GOT3 (cell line): ENCODE results near the gene IFNK.
A peak's percentile ranks its signal among the peaks of the same experiment; 100 is the strongest.

ENCODE experiments used
- DNase-seq: peaks from one replicate; lab custom pipeline; 2025; ENCODE audit warnings: mixed read lengths; lab: John Stamatoyannopoulos, UW

The IFNK gene

DNA sequence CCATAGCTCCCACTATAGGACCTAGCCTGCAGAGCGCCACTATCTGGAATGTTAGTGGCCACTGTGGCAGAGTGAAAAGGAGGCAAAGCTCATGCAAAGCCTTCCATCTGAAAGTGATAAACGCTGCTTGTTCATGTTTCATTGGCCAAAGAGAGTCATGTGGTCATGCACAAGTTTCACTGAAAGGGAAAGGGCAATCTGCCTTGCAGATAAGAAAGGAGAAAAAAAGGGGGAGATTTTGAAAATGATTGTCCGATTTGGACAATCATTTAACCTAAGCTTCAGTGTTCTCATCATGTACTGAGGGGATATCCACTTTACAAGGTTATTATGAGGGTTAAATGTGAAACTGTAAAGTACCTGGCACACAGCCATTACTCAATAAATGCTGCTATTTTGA is 14.6 kb downstream of the IFNK start:
- no peak for DNase-seq

DNA sequence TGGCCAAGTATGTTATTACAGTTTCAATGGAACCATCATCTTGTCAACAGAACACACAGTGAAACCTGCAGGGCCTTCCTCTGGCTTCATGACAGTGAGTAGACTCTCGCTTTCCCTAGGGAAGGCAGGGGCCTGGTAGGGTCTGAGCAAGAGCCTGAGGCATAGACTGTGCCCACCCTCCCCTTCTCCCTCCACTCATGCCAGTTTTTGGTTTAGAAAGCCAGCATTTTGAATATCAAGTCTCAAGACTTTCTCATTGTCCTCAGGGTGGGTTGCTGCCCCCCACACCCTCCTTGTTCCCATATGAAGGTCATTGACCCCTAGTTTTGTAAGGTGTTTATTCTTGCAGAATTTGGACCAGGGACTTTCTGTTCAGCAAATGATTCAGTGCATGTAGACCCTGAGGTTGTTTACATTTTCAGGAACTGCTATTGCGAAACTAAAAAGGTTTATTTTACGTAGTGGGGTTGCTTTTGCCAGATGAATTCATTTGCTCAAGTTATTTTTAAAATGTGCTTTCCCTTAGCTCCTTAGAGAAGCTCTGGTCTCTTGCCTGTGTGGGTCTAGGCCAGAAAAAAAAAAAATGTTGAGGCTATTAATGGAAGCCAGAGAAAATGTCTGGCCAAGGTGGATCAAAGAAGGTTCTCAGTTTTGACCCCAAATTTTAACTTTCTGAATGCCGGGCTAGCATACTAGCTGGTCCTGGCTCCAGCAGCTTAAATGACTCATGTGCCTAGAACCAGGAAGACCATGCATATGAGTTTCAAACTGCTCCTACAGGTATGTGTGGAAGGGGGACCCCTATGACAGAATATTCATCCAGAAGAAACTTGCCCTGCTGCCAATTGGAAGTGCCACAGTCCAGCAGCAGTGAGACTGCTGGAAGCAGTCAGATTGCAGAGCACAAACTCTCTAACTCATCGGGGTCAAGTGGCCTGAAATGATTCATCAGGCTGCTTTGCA is 15.7 kb downstream of the IFNK start:
- no peak for DNase-seq

DNA sequence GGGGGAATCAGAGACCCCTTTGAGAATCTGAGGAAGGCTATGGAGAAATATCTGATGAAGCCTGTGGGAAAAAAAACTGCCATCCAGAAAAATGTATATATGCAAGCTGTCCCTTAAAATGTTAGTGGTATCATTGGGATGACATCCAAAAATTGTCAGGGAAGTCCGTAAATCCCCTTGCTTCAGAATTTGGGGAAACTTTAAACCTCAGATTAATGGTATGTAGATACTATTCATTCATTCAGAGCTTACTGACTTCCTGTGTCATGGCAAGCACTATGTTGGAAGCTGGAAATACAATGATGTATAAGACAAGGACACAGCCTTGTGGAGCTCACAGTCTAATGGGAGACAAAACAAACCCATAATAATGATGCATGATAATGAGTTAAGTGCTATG is 16.4 kb downstream of the IFNK start:
- DNase-seq, result no peak

DNA sequence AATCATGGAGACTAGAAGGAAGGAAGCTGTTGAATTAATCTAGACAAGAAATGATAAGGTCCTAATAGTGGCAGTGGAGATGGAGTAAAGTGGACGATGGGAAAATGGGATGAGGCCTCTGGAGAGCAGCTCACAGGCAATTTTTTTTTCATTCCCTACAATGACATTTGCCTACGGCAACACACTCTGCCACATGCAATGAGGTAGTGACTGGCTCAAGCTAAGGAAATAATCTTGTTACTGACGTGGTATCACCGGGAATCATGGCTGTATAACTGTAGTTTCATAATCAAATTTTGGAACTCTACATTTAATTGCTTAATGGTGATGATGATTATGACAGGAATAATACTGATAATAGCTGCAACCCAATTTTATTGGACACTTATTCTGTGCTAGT is 17.6 kb downstream of the IFNK start:
- no peak for DNase-seq

DNA sequence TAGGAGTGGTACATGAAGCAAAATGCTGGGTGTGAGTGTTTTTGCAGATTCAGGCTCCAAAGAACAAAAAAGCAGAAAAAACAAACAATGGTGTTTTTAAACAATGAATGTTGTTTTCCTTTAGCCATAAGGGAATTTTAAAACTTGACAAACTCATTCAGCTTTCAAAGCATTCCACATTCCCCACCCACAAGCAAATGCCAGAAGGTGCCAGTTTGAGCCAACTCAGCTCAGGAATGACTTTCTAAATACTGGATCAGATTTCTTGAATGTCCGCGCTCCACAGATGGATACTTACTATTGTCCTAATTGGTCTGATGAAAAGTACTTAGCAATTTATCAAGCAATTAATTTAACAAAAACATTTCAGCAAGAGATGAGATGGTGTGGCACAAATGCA is 18.4 kb downstream of the IFNK start:
- DNase-seq, result no peak

DNA sequence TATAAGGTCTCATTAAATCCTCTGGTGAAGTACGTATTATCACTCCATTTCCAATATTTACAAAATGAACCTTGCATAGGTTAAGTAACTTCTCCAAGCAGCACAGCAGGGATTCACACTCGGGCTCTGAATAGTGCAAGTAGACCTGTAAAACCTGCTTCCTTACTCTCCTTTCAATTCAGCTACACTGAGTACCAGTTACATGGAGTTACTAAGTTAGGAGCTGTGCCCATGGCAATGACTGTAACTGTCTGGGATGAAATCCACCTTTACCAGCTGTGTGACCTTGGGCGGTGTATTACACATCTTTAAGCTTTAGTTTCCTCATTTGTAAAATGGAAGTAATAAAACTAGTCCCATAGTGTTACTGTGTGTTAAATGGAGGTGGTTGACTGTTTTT is 21.4 kb downstream of the IFNK start:
- DNase-seq, result no peak

DNA sequence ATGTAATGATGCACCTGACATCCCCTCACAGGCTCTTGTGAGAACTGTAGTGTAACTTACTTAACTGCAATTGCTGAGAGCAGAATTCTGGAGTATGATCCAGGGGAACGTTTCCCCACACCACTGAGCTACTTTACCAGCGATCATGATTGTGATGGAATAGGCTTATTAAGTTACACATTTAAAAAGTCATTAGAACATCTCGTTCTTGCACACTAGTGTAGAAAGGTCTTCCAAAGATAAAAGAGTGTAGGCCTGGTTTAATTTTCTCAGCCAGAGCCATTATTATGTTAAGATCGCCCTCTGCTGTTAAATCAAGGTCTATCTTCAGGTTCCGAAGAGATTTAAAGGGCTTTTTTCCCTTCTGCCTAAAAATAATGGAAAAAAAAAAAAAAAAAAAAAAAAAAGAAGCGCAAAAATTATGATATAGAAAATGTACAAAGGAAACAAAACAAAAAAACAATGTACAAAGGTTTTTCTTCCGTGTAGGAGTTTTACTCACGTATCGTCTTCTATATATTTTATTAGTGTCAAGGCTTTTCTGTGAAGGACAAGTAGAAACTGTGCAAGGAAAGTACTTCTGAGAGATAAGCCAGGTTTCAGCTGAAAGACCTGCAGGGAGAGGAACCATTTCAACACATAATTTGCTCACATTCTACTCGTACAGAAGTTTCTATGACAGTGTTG is 24.1 kb downstream of the IFNK start:
- DNase-seq, result no peak

DNA sequence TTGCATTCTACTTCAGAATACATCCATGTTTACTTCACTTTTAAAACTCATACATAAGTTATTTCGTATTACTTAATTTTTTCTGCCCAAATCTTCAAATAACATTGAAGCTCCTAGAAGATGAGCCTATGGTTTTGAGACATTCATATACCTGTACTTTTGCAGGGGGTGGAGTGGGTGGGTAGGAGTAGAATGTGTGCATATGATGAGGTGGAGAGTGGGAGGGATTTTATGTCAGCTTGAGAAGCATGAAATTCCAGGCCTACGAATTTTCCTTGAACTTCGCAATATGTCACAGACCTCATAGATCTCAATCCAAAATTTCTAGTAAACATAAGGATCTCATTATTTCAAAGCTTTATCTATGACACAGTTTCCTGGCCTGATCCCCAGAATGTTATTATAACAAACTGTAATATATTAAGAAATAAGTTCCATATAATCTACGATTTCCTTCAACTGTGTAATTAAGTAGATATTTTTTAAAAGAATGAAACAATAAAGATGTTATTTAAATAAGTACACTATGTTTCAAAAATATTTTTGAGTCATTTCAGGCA is 25.2 kb downstream of the IFNK start:
- DNase-seq, result no peak

DNA sequence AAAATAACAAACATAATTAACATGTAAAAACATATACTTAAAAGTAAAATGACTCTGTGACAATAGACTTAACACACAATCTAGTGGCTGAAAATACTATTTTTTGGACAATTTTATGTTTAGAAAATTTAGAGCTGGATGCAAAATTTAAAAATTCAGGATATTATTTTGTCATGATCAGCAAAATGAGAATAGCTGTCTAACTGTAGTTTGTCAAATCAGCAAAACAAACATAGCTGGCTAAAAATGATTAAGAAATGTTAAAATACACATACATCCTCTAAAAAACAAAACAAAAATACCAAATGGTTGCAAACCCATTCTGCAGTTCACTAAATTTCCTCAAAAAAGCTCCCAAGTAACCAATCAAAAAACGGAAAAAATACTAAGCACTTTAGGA is 30.6 kb downstream of the IFNK start:
- no peak for DNase-seq

DNA sequence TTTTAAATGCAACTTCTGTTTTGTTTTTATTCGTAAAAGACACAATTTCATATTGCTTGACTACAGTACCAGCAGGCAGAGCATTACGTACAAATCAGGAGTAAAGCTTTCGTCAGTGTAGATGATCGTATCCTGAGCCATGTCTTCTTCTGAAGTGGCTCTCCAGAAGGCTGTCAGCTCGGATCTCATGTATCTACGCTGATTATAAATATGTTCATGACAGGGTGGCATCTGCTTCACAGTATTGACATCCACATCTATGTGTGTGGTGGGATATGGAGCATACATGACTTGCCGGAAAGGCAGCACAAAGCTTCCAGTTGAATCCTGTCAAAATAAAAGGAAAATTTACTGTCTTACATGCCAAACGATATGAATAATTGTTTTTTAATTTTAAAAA is 32.4 kb downstream of the IFNK start:
- no peak for DNase-seq

DNA sequence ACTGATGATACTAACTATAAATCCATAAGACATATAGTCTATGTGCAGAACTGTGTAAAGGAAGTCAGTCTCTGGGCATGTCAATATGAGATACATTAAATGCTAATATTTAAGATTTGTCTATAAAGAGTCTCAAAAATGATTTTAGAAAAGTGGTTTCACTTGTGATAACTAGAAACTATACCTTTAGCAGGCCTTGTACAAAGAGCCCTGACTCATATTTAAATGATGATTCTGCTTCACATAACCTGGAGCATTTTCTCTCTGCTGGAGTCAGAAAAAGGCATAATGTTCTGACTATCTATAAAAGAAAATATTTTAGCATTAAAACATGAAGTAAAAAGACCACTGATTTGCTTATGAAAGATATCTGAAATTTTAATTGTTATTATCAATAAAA is 34.2 kb downstream of the IFNK start:
- DNase-seq, result no peak

DNA sequence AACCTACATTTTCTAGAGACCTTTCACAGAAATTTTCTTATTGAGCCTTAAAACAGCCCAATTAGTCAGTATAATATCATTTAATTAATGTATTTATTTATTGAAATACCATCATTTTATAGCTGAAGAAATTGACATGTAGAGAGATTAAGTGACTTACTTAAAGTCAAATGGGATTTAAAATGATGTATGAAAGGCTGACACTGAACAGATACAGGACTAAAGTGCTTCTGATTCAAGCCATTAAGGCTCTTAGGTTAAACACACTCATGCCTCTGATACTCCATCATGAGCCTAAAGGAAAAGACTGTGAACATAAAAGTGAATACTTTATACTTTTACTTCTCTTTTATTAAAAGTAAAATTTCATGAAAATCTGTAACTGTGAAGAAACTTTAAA is 36.4 kb downstream of the IFNK start:
- no peak for DNase-seq

DNA sequence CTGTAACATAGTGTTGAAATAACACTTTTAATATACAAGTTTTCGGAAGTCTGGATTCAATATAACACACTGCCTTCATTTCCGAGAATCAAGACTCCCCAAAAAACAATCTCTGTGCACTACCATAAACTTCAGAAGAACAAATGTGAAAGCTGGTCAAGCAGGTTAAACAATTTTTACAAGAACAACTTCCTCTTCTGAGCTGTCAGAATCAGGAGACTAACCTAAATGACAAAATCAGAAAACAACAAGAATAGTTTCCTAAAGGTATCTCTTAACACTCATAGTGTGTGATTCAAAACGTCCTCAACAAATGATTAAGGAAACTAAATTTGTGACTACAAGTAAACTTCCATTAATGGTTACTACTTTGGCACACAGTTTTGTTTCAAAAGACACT is 37.6 kb downstream of the IFNK start:
- DNase-seq, result no peak

DNA sequence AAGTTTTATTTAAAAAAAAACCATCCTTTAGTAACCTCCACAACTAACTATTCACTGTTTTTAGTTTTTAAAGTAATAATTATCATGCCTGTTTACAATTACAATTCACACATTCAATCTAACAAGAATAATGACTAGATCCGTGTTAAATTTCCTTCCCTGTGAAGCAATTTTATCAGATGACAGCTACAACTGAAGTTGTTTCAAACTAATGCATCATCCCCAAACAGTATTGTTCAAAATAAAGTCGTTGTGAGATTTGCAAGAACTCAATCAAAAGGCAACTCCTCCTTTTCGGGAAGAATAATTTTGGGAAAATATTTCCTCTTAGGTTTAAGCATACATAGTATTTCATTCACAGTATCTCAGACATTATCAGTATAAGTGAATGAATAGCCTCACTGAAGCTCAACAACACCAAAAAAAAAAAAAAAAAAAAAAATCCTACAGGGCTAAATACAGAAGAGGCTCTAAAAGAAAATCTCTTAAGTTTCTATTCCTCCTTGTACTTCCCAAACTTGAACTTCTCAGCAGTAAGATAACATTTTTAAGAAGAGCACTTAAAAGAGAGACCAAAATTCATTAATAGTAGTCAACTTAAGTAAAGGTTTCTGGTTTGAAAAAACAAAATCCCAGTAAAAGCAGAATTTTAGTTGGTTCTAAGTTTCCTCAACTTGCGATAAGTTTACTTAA is 39.8 kb downstream of the IFNK start:
- no peak for DNase-seq

DNA sequence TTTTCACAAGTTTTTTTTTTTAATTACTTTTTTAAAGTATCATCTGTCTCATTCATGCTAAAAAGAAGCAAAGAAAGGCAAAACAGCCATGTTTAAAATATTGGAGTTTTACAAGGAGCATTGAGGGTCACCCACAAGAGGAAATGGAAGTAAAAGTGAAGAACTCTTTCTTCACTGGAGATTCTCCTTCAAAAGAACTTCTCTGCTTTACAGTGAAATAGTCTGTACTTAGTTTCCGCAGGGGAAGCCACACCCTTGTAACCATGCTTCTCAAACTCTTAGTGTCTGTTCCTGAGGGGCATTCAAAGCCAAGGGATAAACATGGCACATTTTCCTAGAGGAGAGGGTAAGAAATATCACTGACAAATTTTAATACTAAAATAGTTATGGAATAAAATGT is 40.6 kb downstream of the IFNK start:
- DNase-seq, result no peak

DNA sequence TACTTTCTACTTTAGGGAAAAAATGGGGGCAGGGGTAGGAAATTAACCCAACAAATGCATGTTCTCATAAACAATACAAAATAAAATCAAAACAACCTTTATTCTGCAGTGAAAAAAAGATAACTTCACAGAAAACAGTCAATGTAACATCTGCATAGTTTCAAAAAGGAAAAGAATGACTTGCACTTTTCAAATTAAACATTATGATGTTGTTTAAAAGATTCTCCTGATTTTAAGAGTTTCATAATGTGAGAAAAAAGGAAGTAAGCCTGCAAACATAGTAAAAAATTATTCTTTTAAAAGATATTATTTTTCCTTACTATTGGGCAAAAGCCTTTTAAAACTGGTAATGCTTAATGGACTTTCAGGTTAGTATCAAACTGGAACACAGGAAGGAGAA is 41.6 kb downstream of the IFNK start:
- DNase-seq, result no peak

DNA sequence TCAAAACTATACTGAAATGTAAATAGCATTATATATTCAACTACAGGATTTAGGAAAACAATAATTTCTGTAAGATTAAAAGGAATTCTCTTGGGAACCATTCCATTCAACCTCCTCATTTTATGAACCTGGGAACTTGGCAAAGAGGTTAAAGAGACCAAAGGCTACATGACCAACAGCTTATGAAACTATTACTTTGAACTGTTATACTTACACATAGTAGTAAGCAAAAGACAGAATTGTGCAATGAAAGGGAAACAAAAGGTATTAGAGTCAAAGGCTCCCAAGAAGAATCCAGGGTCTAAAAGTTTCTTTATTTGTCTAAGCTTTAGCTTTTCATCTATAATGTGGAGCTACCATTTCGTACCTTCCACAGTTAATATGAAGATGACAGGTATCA is 42.0 kb downstream of the IFNK start:
- DNase-seq, result no peak

DNA sequence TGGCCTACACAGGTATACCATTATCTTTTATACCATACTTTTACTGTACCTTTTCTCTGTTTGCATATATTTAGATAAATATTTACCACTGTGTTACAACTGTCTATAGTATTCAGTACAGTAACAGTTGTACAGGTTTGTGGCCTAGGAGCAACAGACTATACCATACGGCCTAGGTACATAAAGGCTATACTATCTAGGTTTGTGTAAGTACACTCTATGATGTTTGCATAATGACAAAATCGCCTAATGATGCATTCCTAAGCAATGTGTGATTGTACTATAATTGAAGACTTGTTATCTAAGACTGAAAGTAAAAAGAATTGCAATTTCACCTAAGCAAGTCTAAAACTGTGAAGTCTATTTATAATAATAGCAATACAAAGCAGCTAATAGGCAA is 45.3 kb downstream of the IFNK start:
- DNase-seq, result no peak

DNA sequence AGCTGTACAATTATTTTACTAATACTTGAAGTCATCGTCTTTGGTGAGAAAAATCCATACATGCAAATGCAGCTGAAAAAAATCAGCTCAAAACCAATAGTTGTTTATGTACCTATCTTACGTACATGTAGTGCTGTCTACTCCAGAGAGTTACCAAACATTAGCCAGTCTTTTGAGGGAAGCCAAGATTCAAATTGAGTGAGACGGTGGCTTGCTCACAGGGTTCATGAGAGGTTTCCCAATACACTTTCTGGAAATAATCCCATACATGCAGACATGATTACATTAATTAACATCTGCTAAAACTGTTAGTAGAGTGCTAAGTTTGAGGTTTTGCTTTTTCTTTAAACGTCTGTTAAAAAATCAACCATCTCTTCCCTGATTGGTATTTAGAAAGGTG is 46.9 kb downstream of the IFNK start:
- no peak for DNase-seq

DNA sequence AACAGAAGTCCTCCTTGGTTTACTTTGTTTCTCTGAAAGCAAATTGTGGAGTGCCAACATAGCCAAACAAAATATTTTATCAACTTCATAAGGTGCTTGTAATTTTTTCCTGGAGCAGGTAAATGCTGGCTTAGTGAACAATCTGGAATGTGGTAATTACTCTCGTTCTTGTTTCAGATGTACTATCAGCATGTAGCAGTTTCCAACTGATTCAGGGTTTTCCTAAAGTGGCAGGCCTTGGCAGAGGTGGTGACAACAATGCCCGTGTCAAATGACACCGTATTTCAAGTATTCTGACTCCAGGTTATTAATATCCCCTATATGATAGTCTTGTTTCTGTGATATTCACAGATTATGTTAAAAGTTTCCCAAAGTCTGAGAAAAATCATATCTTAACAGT is 48.0 kb downstream of the IFNK start:
- no peak for DNase-seq

DNA sequence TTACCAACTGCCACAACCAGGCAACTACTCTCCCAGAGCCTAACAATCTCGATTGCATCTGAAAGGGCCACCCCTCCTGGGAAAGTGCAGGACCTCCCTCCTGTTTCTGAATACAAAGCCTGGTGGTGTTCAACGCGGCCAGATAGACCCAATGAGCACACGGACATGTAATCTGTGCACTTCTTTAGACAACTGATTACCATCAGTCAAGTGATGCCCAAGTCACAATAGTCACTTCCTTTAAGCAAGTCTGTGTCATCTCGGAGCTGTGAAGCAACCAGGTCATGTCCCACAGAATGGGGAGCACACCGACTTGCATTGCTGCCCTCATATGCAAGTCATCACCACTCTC is 48.5 kb downstream of the IFNK start:
- no peak for DNase-seq

DNA sequence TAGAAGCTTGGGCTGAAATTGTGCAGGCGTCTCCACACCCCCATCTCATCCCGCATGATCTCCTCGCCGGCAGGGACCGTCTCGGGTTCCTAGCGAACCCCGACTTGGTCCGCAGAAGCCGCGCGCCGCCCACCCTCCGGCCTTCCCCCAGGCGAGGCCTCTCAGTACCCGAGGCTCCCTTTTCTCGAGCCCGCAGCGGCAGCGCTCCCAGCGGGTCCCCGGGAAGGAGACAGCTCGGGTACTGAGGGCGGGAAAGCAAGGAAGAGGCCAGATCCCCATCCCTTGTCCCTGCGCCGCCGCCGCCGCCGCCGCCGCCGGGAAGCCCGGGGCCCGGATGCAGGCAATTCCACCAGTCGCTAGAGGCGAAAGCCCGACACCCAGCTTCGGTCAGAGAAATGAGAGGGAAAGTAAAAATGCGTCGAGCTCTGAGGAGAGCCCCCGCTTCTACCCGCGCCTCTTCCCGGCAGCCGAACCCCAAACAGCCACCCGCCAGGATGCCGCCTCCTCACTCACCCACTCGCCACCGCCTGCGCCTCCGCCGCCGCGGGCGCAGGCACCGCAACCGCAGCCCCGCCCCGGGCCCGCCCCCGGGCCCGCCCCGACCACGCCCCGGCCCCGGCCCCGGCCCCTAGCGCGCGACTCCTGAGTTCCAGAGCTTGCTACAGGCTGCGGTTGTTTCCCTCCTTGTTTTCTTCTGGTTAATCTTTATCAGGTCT is 49.0 kb downstream of the IFNK start, which contains the start of gene C9orf72:
Gene C9orf72, minus strand, starts transcription at position 564 of the 716 bp plus-strand sequence. CDS start 6,361 bp downstream, outside the sequence.
- peak; percentile 48 for DNase-seq
